Measurements from ENCODE around the gene CYSTM1.

Gene CYSTM1

DNA sequence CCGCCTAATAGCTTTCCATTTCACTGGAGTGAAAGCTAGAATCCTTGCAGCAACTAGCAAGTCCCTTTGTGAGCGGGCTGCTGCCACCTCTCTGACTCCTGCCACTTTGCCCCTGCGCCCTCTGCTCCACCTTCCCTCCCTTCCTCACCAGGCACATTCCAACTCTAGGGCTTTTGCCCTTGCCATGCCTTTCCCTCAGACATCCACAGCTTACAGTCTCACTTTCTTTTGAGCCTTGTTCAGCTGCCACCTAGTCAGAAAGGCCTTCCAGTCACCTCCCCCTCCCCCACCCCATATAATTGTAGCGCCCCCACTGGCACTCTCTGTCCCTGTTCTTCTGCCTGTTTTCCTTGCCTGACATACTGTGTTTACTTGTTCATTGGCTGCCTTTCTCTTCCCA is 31.0 kb downstream of the CYSTM1 start:
- no peak for DNase-seq (ENCODE audit: low read depth in 1 of 2, low spot score in 1 of 2)
- in situ Hi-C loops (cut with HindIII; ENCODE audit: low pct_unique_long_range_greater_than_20kb, low sequenced_read_pairs), result no loop called here
- TF ChIP-seq JUND (IDR thresholded peaks at IDR 0.05; ENCODE audit: low read depth), result no peak

DNA sequence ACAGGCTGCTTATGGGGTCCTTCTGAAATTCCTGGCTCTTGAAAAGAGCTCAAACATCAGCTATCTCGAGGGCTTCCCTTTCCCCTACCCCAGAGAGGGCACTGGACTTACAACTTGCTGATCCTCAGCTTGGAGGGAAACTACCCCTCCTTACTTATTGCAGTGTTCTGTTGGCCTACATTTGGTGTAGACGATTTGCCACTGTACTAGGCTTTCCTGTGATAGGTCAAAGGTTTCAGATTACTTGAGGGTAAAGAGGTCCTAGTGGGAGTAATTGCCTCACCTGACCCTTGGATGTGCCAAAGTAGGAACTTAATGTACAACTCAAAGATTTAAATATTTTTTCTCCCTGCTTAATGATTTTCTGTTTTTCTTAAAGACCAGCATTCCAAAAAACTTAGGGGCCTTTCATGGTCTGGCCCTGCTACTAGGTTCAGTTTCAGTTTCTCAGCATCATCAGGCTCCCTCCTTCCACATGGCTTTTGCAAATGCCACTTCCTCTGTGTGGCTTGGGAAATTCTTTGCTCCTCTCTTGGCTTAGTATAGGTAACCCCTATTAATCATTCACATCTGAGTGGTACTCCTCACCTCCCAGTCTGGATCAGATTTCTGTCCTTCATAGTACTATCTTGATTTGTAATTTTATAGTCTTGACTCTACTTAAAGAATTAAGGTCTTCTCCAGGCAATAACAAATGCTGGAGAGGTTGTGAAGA is 32.4 kb downstream of the CYSTM1 start:
- no peak for TF ChIP-seq JUND (IDR thresholded peaks at IDR 0.05; ENCODE audit: low read depth)
- DNase-seq (ENCODE audit: low read depth in 1 of 2, low spot score in 1 of 2), result no peak
- in situ Hi-C loops (cut with HindIII; ENCODE audit: low pct_unique_long_range_greater_than_20kb, low sequenced_read_pairs), result no loop called here

- TF ChIP-seq JUND (IDR thresholded peaks at IDR 0.05; ENCODE audit: low read depth), result no peak
- no peak for DNase-seq (ENCODE audit: low read depth in 1 of 2, low spot score in 1 of 2)
- in situ Hi-C loops (cut with HindIII; ENCODE audit: low pct_unique_long_range_greater_than_20kb, low sequenced_read_pairs), result no loop called here
Observed at GRCh38 chr5:140208065-140208464, 33.1 kb downstream of the CYSTM1 start.

DNA sequence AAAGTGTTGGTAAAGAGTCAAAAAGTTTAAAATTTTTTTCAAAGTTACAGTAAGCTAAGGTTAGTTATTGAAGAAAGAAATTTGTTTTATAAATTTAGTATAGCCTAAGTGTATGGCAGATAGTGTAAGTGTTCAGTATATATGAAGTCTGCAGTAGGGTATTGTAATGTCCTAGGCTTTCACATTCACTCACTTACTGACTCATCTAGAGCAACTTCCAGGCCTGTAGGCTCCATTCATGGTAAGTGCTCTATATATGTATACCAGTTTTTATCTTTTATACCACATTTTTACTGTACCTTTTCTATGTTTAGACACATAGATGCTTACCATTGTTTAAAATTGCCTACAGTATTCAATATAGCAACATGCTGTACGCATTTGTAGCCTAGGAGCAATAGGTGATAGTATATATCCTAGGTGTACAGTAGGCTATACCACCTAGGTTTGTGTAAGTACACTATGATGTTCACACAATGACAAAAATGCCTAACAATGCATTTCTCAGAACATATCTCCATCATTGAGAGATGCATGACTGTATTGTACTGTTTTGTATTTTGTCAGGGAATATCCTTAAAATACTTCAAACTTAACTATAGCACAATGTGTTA is 38.5 kb downstream of the CYSTM1 start:
- DNase-seq (ENCODE audit: low read depth in 1 of 2, low spot score in 1 of 2), result no peak
- in situ Hi-C loops (cut with HindIII; ENCODE audit: low pct_unique_long_range_greater_than_20kb, low sequenced_read_pairs), result no loop called here
- no peak for TF ChIP-seq JUND (IDR thresholded peaks at IDR 0.05; ENCODE audit: low read depth)

DNA sequence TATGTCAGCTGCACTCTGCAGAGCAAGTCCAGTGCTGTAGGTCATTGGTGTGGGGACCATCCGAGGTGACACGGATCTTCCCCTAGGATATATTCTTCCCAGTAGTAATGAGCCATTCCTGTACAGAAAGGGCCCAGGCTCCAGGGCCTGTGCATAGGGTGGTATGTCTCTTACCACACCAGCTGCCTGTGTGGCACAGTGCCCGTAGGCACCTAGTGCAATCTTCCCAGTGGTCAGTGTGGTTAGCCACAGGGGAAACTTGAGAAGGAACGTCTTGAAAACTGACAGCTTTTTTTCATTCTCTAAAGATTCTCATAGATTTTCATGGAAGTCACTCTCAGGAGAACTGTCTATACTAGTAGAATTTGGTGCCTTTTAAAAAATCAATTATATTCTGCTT is 39.8 kb downstream of the CYSTM1 start:
- in situ Hi-C loops (cut with HindIII; ENCODE audit: low pct_unique_long_range_greater_than_20kb, low sequenced_read_pairs), result no loop called here
- peak in 1 of 2 experiments; percentile 14 for DNase-seq (ENCODE audit: low read depth in 1 of 2, low spot score in 1 of 2)
- TF ChIP-seq JUND (IDR thresholded peaks at IDR 0.05; ENCODE audit: low read depth), result no peak

DNA sequence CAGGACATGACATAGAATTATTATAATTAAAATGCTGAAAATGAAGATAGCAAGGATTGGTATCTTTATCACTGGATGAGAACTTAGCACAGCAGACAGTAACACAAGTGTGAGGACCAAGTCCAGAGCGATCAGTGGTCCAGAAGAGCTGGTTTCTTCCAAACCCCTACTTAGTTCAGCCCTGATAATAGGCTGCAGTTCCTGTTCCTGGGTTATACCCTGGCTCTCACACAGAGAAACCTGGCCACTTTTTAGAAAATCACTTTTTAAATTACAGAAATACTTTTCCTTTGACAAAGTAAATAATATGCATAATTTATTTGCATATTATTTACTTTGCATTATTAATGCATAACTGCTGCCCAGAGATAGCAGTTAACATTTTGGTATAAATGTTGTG is 40.3 kb downstream of the CYSTM1 start:
- no peak for DNase-seq (ENCODE audit: low read depth in 1 of 2, low spot score in 1 of 2)
- in situ Hi-C loops (cut with HindIII; ENCODE audit: low pct_unique_long_range_greater_than_20kb, low sequenced_read_pairs), result no loop called here
- TF ChIP-seq JUND (IDR thresholded peaks at IDR 0.05; ENCODE audit: low read depth), result no peak

GRCh38 chr5:140216478-140217074 is 41.6 kb downstream of the CYSTM1 start:
- no peak for TF ChIP-seq JUND (IDR thresholded peaks at IDR 0.05; ENCODE audit: low read depth)
- DNase-seq (ENCODE audit: low read depth in 1 of 2, low spot score in 1 of 2), result no peak
- in situ Hi-C loops (cut with HindIII; ENCODE audit: low pct_unique_long_range_greater_than_20kb, low sequenced_read_pairs), result no loop called here

DNA sequence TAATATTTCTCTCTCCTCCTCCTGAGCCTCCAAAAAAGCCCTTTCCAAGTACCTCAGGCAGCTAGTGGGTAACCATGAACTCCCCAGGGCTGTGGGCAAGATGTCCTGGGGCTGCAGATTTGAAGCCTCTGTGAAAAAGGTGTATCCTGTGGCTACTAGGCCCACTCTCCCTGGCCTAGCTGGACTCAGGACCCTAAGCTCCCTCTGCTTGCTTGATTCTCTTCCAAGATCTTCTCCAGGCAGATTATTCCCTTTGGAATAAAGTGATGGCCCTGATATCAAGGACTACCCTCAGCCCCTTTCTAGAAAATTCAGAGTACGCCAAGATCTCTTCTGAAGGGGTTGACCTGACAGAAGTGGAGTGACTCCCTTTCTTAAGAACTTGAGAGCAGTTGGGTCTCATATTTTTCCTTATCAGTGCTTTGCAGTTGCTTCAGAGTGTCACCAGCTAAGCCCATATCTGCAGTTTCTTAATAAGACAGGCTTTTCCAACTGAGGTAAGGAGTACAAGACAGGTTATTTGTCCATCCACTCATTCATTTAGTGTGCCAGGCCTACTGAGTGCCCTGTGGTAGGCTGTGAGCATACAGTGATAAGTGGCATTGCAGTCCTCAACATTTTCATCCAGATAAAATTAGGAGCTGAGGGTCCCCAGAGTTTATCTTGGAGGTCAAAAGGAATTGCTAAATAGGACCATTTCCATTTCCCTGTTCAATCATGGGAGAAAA is 42.5 kb downstream of the CYSTM1 start:
- in situ Hi-C loops (cut with HindIII; ENCODE audit: low pct_unique_long_range_greater_than_20kb, low sequenced_read_pairs), result no loop called here
- DNase-seq (ENCODE audit: low read depth in 1 of 2, low spot score in 1 of 2), result no peak
- TF ChIP-seq JUND (IDR thresholded peaks at IDR 0.05; ENCODE audit: low read depth), result no peak

DNA sequence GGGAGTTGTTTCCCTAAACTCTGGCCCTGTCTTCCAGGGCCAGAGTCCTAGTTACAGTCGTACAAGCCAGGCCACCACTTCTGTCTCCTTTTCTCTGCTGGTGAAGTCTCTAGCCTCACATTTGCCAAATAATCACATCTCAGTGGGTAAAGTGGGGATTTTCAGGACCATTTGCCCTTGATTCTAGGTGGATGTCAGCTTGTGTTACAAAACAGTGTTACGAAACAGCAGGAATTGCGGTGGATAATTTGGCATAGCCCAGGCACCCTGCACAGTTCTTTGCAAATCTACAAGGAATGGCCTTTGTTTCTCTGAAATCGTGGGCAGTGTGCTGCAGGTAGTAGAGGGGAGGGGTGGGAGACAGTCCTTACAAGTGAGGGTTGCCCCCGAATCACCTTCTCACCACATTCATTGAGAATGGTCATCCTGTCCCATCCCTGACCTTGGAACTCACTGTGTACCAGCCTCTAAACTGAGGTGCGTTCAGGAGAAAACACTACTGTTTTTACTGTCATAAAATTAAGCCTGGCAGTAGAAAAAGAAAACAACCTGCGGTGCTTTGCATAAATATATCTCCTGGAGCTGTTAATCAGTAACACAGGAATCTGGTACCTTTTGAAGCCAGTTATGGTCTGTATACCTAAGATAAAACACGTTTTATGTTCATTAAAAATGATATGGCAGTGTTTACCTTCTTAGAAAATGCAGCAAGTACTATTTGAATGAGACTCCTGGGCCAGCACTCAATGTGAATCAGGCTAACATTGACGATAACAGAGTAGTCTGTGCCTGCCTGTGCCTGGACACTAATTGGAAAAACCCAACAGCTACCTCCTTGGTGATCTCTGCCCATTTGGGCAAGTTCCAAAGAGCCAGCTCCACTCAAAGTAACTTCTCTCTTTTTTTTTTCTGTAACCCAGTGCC is 44.3 kb downstream of the CYSTM1 start:
- no peak for DNase-seq (ENCODE audit: low read depth in 1 of 2, low spot score in 1 of 2)
- in situ Hi-C loops (cut with HindIII; ENCODE audit: low pct_unique_long_range_greater_than_20kb, low sequenced_read_pairs), result no loop called here

DNA sequence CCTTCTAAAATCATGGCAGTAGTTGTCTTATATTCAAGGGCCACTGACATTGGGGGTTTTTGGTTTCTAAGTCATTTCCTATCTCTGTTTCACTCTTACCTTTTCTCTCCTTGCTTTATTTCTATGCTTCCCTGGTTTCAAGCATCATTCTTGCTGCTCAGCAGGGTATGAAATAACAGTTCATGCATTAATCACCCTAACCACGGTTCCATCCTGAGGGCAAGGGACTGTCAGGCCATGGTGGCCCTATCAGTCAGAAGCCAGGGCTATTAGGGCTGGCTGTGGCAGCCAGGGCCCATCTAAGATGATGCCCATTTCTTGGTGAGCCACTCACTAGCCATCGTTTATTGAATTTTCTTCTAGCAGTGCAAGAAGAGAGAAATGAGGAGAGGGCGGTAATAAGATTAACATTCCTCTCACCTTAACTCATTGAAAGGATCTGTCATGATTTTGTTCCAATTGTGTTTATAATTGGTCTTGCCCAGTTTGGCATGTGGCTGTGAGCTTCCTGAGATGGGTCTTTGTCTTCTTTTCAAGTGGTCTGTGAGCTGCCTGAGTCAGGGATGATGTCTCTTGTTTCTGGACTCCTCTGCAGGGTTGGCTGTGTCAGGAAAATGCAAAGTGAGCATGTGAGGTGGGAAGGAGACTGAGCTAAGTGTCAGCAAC is 45.2 kb downstream of the CYSTM1 start:
- DNase-seq (ENCODE audit: low read depth in 1 of 2, low spot score in 1 of 2), result no peak
- TF ChIP-seq JUND (IDR thresholded peaks at IDR 0.05; ENCODE audit: low read depth), result no peak
- in situ Hi-C loops (cut with HindIII; ENCODE audit: low pct_unique_long_range_greater_than_20kb, low sequenced_read_pairs), result no loop called here

More for the DNA sequence above, 44.3 kb downstream of the CYSTM1 start:
- TF ChIP-seq JUND (IDR thresholded peaks at IDR 0.05; ENCODE audit: low read depth), result no peak

- in situ Hi-C loops (cut with HindIII; ENCODE audit: low pct_unique_long_range_greater_than_20kb, low sequenced_read_pairs), result no loop called here
- no peak for TF ChIP-seq JUND (IDR thresholded peaks at IDR 0.05; ENCODE audit: low read depth)
- no peak for DNase-seq (ENCODE audit: low read depth in 1 of 2, low spot score in 1 of 2)
Observed at GRCh38 chr5:140220698-140221064, 45.7 kb downstream of the CYSTM1 start.

Data from T47D (cell line).